Stimulated activated CD8-positive, alpha-beta memory T cell treated with anti-CD3 and anti-CD28 coated beads, Interleukin-7, amount 100 ng/mL, for 24 hours (primary cell): Measurements from ENCODE around the gene PLEKHM1.
A peak's percentile ranks its signal among the peaks of the same experiment; 100 is the strongest.
"Not testable (repeated sequence)": the region's sequence is repeated elsewhere in the genome, so short reads cannot be mapped to it uniquely, and the experiment has no call there.

Experiments used
- DNase-seq: peaks from one replicate; pipeline ENCODE4 v3.0.0-alpha.2; 2020; ENCODE audit warnings: low read depth

Gene PLEKHM1

DNA sequence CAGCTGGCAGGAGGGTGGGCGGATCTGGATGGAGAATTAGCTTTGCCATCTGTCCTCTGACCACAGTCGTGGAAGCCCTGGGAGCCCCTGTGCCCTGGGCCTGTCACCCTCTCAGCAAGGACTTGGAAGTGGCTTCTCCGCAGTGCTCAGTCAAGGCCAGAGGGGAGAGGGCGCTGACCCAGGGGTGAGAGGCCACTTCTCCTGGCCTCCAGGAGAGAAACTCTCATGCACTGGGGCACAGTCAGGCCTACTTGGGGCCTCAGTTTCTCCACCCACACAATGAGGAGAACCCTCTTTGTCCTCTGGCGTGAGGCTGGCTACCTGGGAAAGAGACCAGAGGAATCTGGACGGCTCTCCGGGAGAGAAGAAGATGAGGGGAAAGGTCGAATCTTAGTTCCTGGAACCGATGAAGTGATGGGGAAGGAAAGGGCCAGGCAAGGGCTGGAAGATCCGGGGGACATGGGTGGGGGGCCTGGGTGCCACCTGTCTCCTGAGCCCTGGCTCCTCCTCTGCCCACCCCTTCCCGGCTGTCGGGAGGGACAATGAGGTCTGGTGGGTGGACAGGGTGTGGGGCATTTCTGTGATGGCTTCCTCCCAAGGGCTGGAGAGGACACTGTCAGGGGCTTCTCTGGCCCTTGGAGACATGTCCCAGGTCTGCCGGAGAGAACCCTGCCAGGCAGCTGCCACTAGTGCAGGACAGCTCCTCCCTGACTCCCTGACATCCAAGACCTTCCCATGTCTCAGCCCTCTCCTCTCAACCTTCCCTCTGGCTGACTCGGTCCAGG lies 48.8 kb downstream of the PLEKHM1 start:
- no peak for DNase-seq

DNA sequence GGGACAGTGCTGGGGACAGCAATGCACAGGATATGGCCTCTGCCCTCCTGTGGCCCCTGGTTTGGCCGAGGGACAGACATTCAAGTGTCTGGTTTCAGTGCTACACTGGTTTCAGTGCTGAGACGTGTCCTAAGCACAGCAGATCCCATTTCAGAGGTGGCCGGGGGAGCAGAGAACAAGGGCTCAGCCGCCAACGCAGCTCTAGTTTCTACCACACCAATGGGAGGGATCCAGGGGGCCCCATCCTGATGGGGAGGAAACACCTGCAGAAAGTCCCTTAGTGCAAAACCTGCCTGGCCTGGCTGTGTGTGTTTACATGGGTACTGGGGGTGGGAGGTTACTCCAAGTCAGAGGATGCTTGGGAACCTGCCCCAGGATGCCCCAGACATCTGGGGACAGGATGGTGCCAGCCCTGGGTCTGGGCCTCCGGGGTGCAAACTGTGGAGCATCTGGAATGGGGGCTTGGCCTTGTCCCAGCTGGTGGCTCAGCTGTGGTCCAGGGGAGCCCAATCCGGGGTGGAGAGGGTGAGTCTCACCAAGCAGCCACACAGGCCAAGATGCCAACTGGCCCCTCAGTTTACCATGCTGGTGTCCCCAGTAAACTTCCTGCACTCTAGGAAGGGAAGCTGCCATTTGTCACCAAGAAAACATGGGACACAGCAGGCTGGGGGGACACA lies 49.5 kb downstream of the PLEKHM1 start:
- DNase-seq = not testable (repeated sequence)

GRCh38 chr17:45440161-45440778 lies 50.3 kb downstream of the PLEKHM1 start:
- DNase-seq = no peak

- DNase-seq = no peak
Observed at GRCh38 chr17:45438931-45439610, 51.5 kb downstream of the PLEKHM1 start.

DNA sequence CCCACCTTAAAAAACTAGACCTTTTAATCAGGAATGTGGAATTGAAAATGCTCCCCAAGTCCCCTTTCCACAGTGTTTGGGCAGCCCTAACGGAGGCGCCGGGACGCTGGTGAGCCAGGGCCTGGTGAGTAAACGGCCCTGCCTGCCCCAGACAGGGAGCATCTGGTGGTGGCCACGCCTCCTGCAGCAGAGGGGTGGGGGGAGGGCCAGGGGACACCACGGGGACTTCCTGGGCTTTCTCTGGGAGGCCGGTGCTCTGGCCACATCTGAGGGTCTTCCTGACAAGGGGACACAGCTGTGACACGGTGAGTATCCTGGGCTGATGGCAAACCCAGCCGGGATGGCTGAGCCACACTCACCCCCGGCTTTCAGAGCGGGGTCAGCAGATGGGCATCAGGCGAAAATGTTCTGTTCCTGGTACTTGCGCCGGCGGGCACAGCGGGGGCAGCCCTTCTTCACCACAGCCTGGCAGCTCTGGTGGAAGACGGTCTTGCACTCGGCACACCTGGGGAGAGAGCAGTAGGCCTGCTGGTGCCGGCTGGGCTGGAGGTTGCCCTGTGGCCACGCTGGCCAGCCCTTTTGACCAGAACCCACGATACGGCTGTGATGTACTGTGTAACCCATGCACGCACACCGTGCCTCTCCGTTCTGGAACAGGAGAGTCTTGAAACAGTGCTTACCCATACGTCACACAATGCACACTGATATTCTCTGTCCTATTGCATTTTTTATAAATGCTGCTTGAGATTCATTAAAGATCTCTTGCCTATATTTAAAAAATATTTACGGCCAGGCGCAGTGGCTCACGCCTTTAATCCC lies 52.8 kb downstream of the PLEKHM1 start:
- no peak for DNase-seq

DNA sequence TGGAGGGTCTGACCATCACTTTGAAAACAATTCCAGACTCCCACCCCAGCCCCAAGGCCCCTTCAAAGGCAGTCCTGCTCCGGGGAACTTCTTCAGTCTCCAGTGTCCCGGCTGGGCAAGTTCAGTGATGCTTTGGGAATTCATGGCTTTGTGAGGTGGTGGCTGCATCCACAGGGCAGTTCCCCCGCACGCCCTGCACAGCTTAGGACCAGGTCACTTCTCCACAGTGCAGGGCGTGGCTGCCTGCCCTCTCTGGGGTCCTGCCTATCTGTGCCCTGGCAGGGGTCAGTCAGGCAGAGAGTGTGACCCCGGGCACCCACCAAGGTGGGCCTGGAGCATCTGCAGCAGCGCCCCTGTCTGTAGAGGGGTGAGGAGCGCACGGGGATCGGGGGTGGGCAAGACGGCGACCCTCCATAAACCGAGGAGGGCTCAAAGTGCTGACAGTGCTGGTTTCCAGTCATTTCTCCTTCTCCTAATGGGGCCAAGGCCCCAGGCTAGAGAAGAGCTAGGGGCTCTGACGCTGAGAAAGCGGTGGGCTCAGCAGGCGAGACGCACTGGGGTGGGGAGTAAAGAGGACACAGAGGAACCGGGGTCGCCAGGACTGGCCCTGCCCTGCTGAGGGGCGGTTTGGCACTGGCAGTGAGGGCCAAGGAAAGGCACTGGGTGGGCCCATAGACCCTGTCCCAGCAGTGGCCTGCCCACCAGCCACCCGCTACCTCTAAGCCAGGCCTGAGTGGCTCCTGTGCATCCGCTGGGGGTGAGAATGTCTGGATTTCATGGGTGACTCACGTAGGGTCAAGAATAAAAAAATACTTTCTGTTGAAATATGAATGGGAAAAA lies 53.7 kb downstream of the PLEKHM1 start:
- no peak for DNase-seq

- DNase-seq = no peak
Observed at GRCh38 chr17:45436161-45436560, 54.4 kb downstream of the PLEKHM1 start.

DNA sequence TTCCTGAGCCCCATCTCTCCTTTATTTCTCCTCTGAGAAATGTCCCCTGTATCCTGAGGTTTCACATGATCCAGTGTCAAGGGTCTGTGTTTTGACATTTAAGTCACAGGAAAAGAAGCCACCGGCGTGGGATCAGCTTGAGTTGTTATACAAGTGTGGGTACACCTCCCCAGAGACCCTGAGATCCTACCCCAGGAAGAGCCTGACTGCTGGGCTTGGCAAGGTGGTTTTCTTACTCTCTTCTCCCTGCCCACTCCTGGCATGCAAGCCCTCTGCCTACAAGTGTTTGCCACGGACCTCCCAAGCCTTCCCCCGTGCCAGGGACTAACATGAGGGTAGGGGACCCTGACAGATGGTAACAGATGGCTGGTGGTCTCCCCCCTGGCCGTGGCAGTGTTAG lies 55.0 kb downstream of the PLEKHM1 start:
- DNase-seq = no peak

DNA sequence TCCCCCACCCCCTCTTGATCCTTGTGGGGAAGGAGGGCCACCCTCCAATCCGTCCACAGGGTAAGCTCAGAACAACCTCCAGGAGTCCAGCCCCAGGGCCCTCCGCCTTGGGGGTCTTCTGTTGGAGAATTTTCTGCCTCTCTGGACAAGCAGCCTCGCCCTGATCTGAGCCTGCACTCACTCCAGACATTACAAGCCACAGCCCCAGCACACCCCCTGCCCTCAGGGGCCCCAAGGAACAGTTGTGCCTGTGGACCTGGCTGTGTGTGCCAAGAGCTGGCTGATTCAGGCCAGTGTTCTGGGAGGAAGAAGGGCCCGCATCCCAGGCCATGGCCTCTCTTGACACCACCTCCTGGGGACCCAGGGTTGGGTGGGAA lies 57.4 kb downstream of the PLEKHM1 start:
- no peak for DNase-seq

DNA sequence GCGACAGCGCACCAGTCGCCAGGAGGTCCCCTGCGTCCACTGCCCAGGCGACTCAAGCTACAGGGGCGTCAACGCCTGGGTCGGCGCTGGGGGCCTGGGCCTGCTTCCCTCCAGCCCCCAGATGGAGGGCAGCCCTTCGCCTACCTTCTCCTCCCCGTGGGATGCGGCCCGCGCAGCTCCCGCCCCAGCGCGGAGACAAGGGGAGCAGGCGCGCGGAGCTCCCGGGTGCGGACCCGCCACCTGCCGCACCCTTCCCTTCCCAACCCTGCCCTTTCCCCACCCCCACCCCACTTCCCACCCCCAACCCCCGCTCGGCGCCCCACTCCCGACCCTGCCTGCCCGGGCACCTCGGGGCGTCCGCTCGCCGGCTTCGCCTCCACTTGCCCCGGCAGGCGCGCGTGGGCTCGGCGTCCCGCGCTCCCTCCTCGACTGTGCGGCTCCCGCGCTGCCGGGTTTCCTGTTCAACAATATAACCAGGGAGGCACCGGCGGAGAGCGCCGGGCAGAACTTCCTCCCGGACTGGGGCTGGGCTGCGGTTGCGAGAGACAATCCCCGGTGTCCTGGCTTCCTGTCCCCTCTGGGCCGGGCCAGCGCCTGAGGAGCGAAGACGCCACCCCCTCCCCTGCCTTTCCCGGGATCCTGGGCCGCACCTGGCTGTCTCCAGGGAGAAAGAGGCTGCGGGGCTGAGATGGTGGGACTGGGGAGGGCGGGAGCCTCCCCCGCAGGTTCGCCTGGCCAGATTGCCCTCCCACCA lies 57.9 kb downstream of the PLEKHM1 start, which contains the start of gene ARHGAP27:
ARHGAP27 (minus strand) TSS at position 466 of the 754 bp plus-strand sequence. CDS start 2,591 bp downstream, outside the sequence.
- no peak for DNase-seq

DNA sequence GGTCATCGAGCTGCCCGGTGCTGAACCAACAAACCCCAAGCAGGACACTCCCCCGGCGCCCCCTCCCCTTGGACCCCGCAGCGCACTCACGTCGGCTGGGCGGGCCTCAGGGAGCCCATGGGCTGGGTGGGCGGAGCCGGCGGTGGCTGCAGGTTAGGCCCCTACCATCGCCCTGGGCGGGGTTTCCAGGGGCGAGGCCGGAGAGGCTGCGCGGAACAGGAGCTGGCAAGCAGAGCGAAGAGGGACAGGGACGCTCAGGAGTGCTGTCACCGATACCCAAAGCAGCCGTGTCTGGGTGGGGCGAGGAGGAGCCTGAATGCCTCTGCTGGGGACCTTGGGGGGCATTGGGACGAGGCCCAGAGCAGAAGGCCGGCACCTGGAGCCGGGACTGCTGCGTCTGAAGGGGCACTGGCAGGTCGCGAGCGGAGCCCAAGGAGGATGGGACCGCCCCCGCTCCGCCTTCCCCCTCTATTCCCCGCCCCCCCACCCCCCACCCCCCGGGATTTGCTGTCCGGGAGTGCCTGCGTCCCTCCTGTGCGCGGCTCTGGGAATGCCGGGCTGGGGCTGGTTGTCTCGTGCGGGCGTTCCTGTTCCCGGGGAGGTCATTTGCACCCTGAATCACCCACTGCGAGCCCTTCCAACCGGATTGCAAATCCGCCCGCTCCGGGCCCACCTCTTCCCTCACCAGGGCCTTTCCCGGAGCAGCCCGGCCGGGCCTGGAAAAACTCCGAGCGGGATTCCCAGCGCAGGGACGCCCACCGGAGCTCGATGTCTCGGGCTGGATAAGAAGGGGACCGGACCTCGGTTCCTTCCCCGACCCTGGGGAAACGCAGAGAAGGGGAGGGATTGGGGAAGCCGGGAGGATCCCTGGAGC lies 58.8 kb downstream of the PLEKHM1 start:
- no peak for DNase-seq

GRCh38 chr17:45430738-45431530 lies 59.6 kb downstream of the PLEKHM1 start:
- DNase-seq = no peak

- DNase-seq = no peak
Observed at GRCh38 chr17:45430006-45430737, 60.3 kb downstream of the PLEKHM1 start.

DNA sequence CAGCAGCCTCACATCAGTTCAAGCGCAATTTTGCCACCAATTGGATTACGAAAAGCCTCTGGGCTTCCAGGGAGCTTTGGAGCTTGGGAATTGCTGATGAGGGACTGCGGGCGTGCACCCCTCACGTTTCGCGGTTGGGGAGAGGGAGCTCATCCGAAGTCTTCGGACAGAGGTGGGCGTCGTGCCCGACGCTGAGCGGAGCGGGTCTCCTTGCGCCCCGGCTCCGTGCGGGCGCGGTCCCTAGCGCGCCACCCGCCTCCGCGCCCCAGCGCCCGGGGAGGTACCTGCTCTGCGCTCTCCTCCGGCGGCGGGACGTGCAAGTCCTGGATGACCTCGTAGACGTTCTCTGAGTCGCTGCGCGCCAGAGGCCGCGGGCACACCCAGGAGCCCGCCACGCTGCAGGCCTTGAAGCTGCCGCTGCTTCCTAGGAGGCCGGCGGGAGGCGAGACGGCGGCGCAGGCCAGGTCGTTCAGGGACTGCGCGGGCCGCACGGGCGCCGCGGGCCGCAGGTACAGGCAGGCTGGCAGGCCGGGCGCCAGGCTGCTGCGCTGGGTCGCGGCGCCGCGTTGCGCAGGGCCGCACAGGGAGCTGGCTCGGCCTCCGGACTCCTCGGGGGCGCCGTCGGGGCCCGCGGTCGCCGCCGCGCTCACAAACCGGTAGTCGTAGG lies 61.0 kb downstream of the PLEKHM1 start:
- DNase-seq = no peak

DNA sequence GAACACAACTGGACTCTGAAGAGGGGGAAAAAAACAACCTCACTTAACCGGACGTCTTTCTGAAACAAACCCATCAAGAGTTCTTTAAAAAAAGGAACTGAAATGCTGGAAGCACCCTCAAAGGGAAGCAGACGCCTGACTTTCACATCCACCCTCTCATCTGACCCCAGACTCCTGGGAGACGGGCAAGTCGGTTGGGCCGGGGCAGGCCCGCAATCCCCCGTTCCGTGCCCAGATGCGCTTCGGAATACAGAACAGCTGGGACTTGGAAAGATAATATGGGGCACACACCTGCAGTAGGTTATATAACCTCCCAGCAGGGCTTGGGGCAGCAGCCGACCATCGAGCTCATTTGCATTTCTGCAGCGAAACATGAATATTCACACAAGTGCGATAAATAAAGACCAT lies 61.6 kb downstream of the PLEKHM1 start:
- DNase-seq = no peak

GRCh38 chr17:45428050-45428617 lies 62.4 kb downstream of the PLEKHM1 start:
- DNase-seq = peak; percentile 58
